GM21367 (cell line): ENCODE measurements around the gene GYG1.
"Not testable (repeated sequence)": the region's sequence is repeated elsewhere in the genome, so short reads cannot be mapped to it uniquely, and the experiment has no call there.

ENCODE experiments used
- ATAC-seq: cut with Tn5 transposase; IDR thresholded peaks from one replicate; pipeline ENCODE4 v1.9.1; 2021; ENCODE audit not compliant: unreplicated experiment

The GYG1 gene

DNA sequence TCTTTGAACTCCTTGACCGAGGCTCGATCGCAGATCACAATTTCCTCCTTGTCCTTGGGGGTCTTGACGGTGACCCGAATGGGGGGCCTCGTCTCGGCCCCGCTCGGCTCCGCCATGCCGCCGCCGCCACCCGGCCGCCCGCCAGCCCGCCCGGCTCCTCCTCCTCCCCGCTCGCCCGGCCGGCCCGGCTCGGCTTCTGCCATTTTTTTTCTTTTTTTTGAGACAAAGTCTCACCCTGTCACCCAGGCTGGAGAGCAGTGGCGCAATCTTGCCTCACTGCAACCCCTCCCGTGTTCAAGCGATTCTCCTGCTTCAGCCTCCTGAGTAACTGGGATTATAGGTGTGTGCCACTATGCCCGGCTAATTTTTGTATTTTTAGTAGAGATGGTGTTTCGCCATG is 3.8 kb upstream of the GYG1 start:
- not testable (repeated sequence) for ATAC-seq

DNA sequence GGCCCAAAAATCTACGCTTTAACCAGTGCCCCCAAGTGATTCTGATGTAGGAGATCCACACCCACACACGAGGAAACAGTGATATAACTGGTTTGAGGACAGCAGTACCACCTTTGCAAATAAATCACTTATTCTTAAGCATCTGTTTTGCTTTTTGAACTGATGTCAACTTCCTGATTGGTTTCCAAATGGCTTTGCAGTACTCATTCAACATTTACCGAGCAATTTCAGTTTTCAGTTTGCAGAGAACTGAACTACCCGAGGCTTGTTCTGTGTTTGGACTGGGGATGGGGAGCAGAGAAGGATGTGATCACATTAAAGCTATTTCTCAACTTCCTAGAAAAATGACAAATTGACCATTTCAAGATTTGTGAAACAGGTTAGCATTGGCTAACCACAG is 1.1 kb upstream of the GYG1 start:
- ATAC-seq: peak; percentile 23

- ATAC-seq: peak; percentile 27
These were observed 791 bp downstream of the GYG1 start for GRCh38 chr3:148992027-148992634.

DNA sequence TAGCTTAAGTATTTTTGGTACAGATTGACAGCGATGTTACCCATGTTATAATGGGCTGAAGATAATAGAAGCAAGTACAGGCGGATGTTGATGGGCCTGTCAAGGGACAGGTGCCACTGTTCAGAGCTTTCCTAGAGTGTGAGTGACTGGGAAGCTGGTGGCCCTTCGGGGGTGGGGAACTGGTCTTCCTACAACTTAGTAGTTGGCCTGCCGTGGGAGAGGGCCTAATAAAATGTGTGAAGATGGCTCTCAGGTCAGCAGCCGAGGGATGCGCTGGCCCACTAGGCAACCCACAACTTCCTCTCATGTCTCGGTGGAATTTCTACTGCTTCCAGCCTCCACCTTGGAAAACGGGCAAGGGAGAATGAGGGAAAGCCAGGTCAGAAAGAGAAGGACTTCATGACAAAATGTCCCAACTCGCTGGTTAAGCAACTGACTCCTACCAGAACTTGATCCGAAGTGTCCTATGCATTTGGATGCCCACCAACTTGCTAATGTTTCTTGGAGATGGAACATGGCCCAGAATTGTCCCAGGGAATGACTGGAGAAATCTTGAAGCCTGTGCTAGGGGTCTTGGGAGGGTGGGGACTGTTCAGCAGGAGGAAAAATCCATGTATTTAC is 1.4 kb downstream of the GYG1 start:
- no peak for ATAC-seq

- no peak for ATAC-seq
These were observed 6.3 kb downstream of the GYG1 start for GRCh38 chr3:148997623-148998022.

DNA sequence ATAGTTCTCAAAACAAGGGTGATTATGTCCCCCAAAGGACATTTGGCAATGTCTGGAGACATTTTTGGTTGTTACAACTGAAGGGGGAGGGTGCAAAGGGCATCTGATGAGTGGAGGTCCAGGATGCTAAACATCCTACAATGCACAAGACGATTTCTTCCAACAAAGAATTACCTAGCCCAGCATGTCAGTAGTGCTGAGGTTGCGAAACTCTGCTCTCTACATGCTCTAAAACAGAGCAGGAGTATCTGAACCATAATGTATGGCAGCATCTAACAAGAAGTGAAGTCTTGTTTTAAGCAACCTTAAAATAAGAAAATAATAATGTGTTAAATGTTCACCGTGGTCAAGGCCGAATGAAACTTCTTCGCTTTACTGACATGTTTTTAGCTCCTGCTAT is 7.0 kb downstream of the GYG1 start:
- no peak for ATAC-seq

DNA sequence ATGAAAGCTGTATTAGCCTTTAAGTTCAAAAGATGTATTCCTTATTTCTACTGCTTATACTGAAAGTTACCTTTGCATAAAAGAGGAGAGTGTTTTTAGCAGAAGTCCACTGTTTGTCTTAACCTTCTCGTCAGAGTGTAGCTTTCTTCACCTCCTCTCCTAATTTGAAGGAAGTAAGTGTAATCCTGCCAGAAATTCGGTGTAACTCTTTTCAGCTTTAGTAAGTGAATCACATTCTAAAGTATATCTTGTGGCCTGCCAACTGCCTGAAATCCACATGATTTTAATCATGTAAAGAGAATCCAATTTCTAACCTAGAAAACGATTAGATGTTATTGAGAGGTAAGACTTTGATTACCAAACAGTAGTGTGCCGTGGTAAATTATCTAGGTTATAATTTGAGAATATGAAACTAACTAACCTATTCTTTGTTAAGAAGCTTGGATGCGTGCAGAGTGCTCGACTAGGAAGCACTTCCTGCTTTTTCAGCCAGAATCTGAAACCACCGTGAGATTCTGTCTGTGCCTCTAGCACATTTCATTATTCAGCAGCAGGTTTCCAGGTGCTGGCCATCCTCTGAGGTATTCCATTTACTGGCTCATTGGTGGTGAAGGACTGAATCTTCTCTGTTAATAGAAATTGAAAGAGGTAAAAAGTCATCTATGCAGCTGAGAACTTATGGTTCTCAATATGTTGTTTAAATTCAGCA is 7.5 kb downstream of the GYG1 start:
- ATAC-seq: no peak

DNA sequence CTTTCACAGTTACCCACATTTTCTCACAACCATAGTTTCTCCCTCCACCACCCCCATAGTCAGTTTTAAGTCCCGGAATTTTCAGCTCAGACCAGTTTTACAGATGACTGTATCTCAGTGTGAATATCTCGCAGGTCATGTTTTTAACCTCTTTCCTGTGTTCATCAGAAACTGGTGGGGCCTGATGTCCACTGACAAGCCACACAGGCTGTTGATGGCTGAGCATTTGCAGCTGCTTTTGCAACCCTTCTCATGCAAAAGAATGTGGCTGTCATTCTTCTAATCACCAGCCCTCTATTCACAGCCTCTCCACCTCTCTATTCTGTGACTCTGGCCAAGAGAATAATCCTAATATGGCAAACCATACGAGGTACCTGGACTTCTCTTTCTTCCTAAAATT is 8.5 kb downstream of the GYG1 start:
- ATAC-seq: no peak

GRCh38 chr3:149000206-149000745 is 8.9 kb downstream of the GYG1 start:
- no peak for ATAC-seq

DNA sequence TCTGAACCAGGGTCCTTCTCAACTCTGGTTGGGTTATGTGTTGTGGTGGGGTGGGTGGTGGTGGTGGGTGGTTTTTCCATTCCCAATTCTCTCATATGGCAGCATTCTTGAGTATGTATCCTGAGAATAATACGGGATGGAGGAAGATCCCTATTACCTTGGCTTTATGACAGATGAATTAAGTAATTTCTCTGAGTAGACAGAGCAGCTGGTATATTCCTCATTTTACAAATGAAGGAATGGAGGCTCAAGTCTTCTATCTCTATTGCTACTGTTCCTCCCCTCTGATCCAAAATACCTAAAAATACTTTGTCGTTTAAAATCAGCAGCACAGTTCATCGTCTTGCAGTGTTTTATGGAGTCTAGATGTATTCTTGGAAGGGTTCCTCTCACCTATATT is 10.4 kb downstream of the GYG1 start:
- ATAC-seq: no peak

DNA sequence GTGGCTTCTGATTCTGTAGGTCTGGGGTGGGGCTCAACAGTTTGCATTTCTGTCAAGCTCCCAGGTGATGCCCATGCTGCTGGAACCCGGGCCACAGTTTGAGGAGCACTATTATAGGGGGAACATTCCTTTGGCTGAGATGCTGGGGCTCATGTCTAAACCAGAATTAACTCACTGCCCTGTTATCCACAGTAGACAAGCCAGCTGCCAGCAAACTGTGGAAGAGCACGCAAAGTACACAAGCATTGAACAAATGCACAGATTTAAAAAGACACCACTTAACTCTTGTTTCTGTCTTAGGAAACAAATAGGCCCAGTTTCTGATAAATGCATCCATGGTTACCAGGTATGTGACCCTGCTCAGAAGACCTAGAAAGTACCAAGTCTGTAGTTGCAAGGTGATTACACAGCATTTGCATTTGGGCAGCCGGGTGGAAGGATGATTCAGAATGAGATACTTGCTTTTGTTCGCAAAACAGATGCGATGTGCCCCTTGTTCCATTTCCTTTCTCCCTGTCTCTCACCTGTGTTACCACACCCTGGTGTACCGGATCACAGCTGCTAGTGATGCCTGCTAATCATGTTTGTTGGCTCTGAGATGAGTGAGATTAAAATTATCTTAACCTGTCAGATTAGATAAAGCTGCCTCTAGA is 12.4 kb downstream of the GYG1 start:
- ATAC-seq: peak; percentile 72

DNA sequence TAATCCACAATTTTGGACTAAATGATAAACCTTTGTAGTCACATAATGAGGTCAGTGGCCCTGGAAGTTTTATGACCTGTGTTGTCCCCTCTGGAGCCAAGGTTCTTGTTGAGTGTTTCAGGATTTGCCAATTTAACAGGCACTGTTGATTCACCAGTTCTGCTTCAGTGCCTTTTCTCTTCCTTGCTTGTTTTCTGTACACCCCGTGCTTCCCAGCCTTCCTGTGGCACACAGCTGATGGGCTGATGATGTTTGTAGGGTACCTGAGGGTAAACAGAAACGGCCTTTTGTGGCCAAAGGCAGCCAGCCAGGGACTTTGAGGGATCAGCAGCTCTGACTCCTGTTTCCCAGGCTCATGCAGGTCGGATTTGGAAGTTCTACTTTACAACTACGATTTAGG is 13.3 kb downstream of the GYG1 start:
- no peak for ATAC-seq

- ATAC-seq: no peak
These were observed 14.1 kb downstream of the GYG1 start for GRCh38 chr3:149005416-149005815.

DNA sequence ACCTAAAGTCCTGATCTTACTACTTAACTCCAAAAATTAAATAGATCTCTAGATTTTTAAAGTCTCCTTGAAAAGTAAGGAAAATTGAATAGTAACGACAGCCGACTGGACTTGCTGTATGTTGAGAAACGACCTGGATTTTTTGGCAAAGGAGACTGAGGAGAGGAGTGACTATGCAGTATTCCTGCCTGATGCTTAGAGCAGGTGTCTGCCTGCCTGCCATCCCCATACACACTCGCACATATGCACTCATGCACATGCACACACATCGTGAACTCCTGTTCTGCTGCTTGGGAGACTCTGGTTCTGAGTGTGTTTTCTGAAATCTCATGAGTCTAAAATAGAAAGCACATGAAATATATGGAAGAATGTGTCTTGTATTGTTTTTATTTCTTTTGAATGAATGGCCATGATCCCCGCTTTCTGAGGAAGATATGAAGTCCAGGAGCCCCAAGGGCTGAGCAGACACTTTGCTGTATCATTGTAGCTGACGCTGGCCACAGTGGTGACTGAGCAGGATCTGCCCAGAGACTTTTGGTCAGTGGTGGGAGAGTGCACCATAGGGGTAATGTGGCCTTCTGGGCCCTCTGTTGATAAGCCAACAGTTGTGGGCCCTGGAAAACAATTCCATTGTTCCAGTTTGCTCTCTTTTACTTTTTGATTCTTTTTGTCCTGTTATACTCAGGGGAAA is 16.4 kb downstream of the GYG1 start:
- no peak for ATAC-seq

DNA sequence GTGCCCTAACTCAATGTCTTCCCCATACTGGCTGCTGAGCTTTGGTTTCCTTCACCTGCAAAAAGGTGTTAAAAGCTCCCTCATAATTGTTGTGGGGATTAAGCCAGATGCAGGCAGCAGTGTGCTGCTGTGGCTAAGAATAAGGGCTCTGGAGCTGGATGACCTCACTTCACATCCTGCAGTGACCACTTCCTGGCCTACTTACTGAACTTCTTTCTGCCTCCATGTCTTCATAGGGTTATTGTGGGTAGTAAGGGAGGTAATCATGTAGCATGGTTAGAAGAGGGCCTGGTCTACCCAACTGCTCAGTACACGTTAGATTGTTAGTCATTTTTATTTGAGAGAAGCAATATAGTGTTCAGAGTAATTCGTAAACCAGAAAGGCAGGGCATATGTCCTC is 18.4 kb downstream of the GYG1 start:
- ATAC-seq: peak; percentile 85

- no peak for ATAC-seq
These were observed 19.2 kb downstream of the GYG1 start for GRCh38 chr3:149010504-149010951.

DNA sequence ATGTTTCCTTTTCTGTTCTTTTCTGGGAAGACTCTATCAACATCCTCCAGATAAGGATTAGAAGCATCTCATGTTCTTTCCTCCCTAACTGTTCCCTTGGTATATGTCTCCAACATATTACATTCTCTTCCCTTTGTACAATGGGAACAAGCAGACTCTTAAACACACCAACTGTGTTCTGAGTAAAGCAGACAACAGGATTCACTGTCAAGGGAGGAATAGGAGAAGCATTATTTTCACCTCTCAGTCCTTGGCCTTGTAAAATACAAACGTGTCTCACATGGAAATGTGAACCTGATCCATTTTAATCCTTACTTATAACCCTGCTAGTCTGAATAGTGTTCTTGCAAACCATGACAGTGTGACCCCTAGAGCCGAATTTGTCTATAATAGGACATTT is 19.6 kb downstream of the GYG1 start:
- no peak for ATAC-seq

DNA sequence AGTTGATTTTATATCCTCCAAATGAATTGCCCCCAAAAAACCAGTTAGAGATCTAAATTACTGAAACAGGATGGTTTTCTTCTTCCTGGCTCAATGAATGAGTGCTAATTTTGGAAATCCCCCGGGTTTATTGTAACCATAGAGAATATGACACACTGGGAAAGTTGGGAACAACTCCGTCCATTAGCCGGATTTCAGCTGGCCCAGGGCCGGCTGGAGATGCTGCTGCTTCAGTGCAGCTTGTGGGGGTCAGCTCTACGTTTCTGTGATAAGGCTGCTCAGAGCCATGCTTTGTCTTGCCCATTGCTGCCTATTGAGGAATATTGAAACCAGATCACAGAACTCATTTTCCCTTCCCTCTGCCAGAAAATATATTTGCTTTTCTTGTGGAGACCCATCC is 20.3 kb downstream of the GYG1 start:
- no peak for ATAC-seq

DNA sequence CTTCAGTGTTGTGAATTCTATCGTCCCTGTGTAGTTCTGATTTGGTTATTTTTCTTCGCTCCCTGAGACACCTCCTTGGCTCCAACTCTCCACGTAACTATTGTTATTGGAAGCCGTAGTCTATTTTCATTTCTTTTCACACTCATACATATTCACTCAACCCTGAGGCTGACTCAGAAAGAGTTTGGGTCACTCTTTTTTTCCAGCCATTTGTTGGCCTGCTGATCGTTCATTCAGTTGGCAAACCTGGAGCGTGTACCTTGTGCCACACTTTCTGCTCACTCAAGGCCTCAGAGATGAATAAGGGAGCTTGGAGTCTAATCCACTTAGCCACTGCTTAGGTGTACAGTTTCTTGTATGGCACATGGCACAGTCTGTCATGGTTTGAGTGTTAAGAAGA is 22.4 kb downstream of the GYG1 start:
- ATAC-seq: no peak

DNA sequence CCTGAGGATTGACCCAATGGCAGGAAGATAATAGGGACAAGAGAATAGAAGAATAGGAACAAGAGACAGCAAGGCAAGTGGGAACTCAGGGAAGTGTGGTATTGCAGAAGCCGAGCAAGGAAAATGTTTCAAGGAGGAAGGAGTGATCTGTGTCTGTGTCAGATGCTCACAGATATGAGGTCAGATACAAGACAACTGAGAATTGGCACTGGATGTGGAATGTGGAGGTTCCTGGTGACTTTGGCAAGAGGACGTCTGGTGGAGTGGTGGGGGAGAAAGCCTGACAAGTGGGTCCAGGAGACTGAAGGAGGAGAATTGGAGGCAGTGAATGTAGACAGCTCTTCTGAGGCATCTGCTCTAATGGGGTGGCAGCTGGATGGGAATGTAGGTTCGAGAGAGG is 24.1 kb downstream of the GYG1 start:
- ATAC-seq: no peak

- no peak for ATAC-seq
These were observed 24.9 kb downstream of the GYG1 start for GRCh38 chr3:149016242-149016641.
